GM10266 (cell line): ENCODE data around the gene HIVEP3.

Source experiments
- DNase-seq: peaks from one replicate; pipeline ENCODE4 v3.0.0; 2012; ENCODE audit errors: extremely low spot score
- CTCF ChIP-seq: IDR thresholded peaks from 2 replicates; pipeline ENCODE4 v1.5.1; 2012; ENCODE audit warnings: mild to moderate bottlenecking, low read depth; ENCODE audit not compliant: control insufficient read depth, insufficient read depth; ENCODE audit errors: missing control alignments

HIVEP3 gene

GRCh38 chr1:41660570-41661427 lies 257.9 kb downstream of the HIVEP3 start:
- no peak for DNase-seq
- no peak for TF ChIP-seq CTCF

GRCh38 chr1:41659903-41660302 lies 258.8 kb downstream of the HIVEP3 start:
- no peak for TF ChIP-seq CTCF
- DNase-seq, result no peak

DNA sequence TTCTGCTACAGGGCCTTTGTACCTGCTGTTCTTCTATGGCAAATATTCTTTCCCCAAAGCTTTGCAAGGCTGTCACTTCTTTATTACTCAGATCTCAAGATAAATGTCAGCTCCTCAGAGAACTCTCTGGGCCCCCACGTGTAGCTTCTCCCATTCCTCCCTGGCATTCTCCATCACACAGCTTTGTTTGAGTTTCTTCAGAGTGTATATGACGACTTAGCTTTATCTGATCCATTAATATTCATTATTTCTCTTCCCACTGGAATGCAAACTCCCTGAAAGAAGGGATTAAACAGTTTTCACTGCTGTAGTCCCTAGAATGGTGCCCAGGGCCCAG lies 259.6 kb downstream of the HIVEP3 start:
- no peak for TF ChIP-seq CTCF
- DNase-seq, result no peak

DNA sequence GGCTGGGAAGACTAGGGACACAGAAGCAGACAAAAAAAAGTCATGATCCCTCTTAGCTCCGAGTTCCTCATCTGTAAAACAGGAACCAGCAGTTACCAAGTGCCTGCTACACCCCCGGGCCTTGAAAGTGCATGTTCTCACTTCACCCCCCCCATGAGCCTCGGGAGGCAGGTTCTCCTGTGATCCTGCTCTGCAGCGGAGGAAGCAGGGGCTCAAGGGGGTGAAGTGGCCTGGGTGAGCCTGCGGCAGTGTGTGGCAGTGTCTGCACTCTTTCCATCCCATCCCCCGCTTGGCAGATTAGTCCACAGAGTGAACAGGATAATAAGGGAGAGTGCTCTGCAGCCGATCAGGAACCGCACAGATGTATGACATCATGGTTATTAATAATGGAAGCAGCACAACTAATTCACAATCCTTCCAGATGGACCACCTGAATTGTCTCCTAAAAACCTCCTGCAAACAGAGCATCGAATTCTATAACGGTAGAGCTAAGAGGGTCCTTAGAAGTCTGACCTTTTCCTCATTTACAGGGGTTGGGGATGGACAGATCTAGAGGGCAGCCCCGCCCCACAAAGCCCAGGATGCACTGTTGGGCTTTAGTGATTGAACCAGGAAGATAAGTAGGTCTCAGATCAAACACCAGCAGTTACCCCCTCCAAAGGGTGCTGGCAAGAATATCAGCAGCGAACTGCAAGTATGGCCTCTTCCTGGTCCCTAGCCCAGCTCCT lies 260.1 kb downstream of the HIVEP3 start:
- no peak for DNase-seq
- no peak for TF ChIP-seq CTCF

GRCh38 chr1:41657679-41658295 lies 260.9 kb downstream of the HIVEP3 start:
- no peak for DNase-seq
- no peak for TF ChIP-seq CTCF

GRCh38 chr1:41656825-41657500 lies 261.8 kb downstream of the HIVEP3 start:
- DNase-seq, result no peak
- TF ChIP-seq CTCF, result no peak

DNA sequence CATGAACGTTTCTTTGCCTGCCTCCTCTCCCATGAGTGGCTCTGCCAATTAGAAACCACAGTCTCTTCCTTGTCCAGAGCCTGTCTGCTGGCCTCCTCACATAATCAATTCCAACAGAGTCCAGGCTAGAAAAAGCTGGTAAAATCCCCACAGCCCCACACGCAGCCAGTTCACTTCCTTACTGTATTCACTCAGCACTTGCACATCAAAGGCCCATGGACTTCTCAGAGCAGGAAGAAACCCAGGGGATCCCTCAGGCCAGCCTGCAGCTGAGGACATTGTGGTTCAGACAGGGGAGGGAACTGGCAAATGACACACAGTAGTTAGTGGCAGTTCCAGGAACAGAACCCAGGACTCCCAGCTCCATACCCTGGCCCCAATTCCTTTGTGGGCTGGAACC lies 262.7 kb downstream of the HIVEP3 start:
- no peak for TF ChIP-seq CTCF
- DNase-seq, result no peak
